HUES6 (cell line): ENCODE data around the gene IFRD2.

Experiments
- H3K27ac ChIP-seq: 2 replicates; pipeline ENCODE4 v1.7.0; 2013; ENCODE audit warnings: low read depth, mild to moderate bottlenecking, low read length, inconsistent platforms
- H3K27me3 ChIP-seq: 2 replicates; pipeline ENCODE4 v1.6.1; 2013; ENCODE audit warnings: low read length; ENCODE audit not compliant: control insufficient read depth, insufficient read depth
- H3K36me3 ChIP-seq: 2 replicates; pipeline ENCODE4 v1.6.1; 2013; ENCODE audit warnings: low read length; ENCODE audit not compliant: control insufficient read depth, insufficient read depth
- H3K4me1 ChIP-seq: 2 replicates; pipeline ENCODE4 v1.6.1; 2013; ENCODE audit warnings: low read length; ENCODE audit not compliant: control insufficient read depth, insufficient read depth
- H3K4me3 ChIP-seq: 2 replicates; pipeline ENCODE4 v1.5.1; 2013; ENCODE audit warnings: low read depth, low read length
- H3K9ac ChIP-seq: one replicate; pipeline ENCODE4 v1.6.1; 2013; ENCODE audit warnings: mild to moderate bottlenecking, low read length
- H3K9me3 ChIP-seq: 2 replicates; pipeline ENCODE4 v1.6.1; 2013; ENCODE audit warnings: low read depth, low read length; ENCODE audit not compliant: control insufficient read depth, insufficient read depth

The IFRD2 gene

GRCh38 chr3:50241713-50242380 lies 50.4 kb downstream of the IFRD2 start:
- Histone ChIP-seq H3K27me3 (no peaks in the 10 kb centered on the region), H3K9me3 (no peaks in the 10 kb centered on the region), H3K36me3 (no peaks in the 10 kb centered on the region; the same call in 1 of the 2 replicates), H3K4me3 (peak overlapping the region; percentile 64), H3K4me1 (peaks cover 82% of the 10 kb centered on the region), H3K27ac (peak overlapping the region; percentile 91), H3K9ac (peak overlapping the region; percentile 76)

GRCh38 chr3:50241163-50241562 lies 51.1 kb downstream of the IFRD2 start:
- peak overlapping the region; percentile 76 for H3K9ac ChIP-seq
- no peaks in the 10 kb centered on the region for H3K9me3 ChIP-seq
- H3K27ac ChIP-seq, result peak overlapping the region; percentile 91
- H3K4me1 ChIP-seq, result peaks cover 76% of the 10 kb centered on the region
- H3K36me3 ChIP-seq, result no peaks in the 10 kb centered on the region
- H3K4me3 ChIP-seq, result peak overlapping the region; percentile 64
- no peaks in the 10 kb centered on the region for H3K27me3 ChIP-seq

GRCh38 chr3:50239649-50240048 lies 52.6 kb downstream of the IFRD2 start:
- no peak overlapping the region for H3K27ac ChIP-seq
- no peaks in the 10 kb centered on the region for H3K27me3 ChIP-seq
- H3K36me3 ChIP-seq, result no peaks in the 10 kb centered on the region

GRCh38 chr3:50238549-50239026 lies 53.6 kb downstream of the IFRD2 start:
- Histone ChIP-seq H3K9me3 (no peaks in the 10 kb centered on the region), H3K4me3 (peak overlapping the region; percentile 94), H3K27ac (peak overlapping the region; percentile 10; the same call in 1 of the 2 replicates), H3K9ac (peak overlapping the region; percentile 87), H3K4me1 (peaks cover 58% of the 10 kb centered on the region), H3K36me3 (no peaks in the 10 kb centered on the region), H3K27me3 (no peaks in the 10 kb centered on the region)

More at GRCh38 chr3:50239649-50240048, 52.6 kb downstream of the IFRD2 start:
- Histone ChIP-seq H3K4me3 (no peak overlapping the region), H3K9me3 (no peaks in the 10 kb centered on the region), H3K9ac (no peak overlapping the region), H3K4me1 (peaks cover 65% of the 10 kb centered on the region)

GRCh38 chr3:50237754-50238548 lies 54.3 kb downstream of the IFRD2 start:
- H3K9me3 ChIP-seq, result no peaks in the 10 kb centered on the region
- no peaks in the 10 kb centered on the region for H3K27me3 ChIP-seq
- no peaks in the 10 kb centered on the region for H3K36me3 ChIP-seq
- H3K9ac ChIP-seq, result peak overlapping the region; percentile 87
- H3K4me3 ChIP-seq, result peak overlapping the region; percentile 94
- peak overlapping the region; percentile 10; the same call in 1 of the 2 replicates for H3K27ac ChIP-seq
- H3K4me1 ChIP-seq, result peaks cover 56% of the 10 kb centered on the region
